ENCODE results near the gene PAM.
A peak's percentile ranks its signal among the peaks of the same experiment; 100 is the strongest.

The PAM gene

GRCh38 chr5:102863764-102864560 is 108.9 kb downstream of the PAM start:
- DNase-seq: no peak

GRCh38 chr5:102865171-102865509 is 110.0 kb downstream of the PAM start:
- no peak for DNase-seq

- peak; percentile 5 for DNase-seq
These were observed 110.6 kb downstream of the PAM start for GRCh38 chr5:102865510-102866236.

GRCh38 chr5:102866237-102866600 is 111.1 kb downstream of the PAM start:
- DNase-seq: no peak

GRCh38 chr5:102867992-102868662 is 113.0 kb downstream of the PAM start:
- no peak for DNase-seq

GRCh38 chr5:102869230-102869629 is 114.1 kb downstream of the PAM start:
- DNase-seq: no peak

- no peak for DNase-seq
These were observed 118.4 kb downstream of the PAM start for GRCh38 chr5:102873379-102873932.

GRCh38 chr5:102874054-102874453 is 118.9 kb downstream of the PAM start:
- no peak for DNase-seq

GRCh38 chr5:102875721-102876123 is 120.6 kb downstream of the PAM start:
- no peak for DNase-seq

- DNase-seq: no peak
These were observed 121.5 kb downstream of the PAM start for GRCh38 chr5:102876610-102877009.

- no peak for DNase-seq
These were observed 124.6 kb downstream of the PAM start for GRCh38 chr5:102879741-102880140.

- no peak for DNase-seq
These were observed 131.5 kb downstream of the PAM start for GRCh38 chr5:102886586-102886985.

- DNase-seq: no peak
These were observed 133.4 kb downstream of the PAM start for GRCh38 chr5:102888483-102888882.

GRCh38 chr5:102889033-102889432 is 133.9 kb downstream of the PAM start:
- no peak for DNase-seq

GRCh38 chr5:102890133-102890532 is 135.0 kb downstream of the PAM start:
- DNase-seq: no peak

- DNase-seq: no peak
These were observed 136.1 kb downstream of the PAM start for GRCh38 chr5:102891175-102891574.

GRCh38 chr5:102893942-102894341 is 138.8 kb downstream of the PAM start:
- DNase-seq: no peak

GRCh38 chr5:102895234-102895633 is 140.1 kb downstream of the PAM start:
- DNase-seq: no peak

- DNase-seq: no peak
These were observed 140.9 kb downstream of the PAM start for GRCh38 chr5:102895976-102896375.

- no peak for DNase-seq
These were observed 146.5 kb downstream of the PAM start for GRCh38 chr5:102901424-102902134.

- no peak for DNase-seq
These were observed 147.0 kb downstream of the PAM start for GRCh38 chr5:102902135-102902448.

GRCh38 chr5:102902647-102903046 is 147.5 kb downstream of the PAM start:
- DNase-seq: no peak

All from activated T-cell treated with anti-CD3 and anti-CD28 coated beads for 4 hours (primary cell).